Cardiac fibroblast (primary cell): ENCODE data around the gene RGL1.

Experiments
- DNase-seq, 2 donors: peaks; one replicate each; pipeline versions ENCODE4 v3.0.0 to v3.0.0-alpha.2; 2010; ENCODE audit warnings: low read depth in 2 of 2
- H3K4me3 ChIP-seq, 2 donors: replicated peaks in 1 of 2; 1 replicate in 1 of 2; 2 replicates in 1 of 2; pipeline ENCODE4 v1.5.1; 2011; ENCODE audit warnings: low read depth in 2 of 2, low read length in 2 of 2, mild to moderate bottlenecking in 2 of 2, moderate library complexity in 1 of 2
- CTCF ChIP-seq: IDR thresholded peaks from one replicate; pipeline ENCODE4 v1.5.1; 2011; ENCODE audit warnings: low read depth, mild to moderate bottlenecking, low read length, inconsistent platforms

Gene RGL1

GRCh38 chr1:183946320-183946613 is 141.3 kb downstream of the RGL1 start:
- no peak overlapping the region for H3K4me3 ChIP-seq
- DNase-seq = no peak
- no peak for TF ChIP-seq CTCF

- TF ChIP-seq CTCF = no peak
- no peak for DNase-seq
Measured at GRCh38 chr1:183947988-183948387, 143.1 kb downstream of the RGL1 start.

GRCh38 chr1:183952101-183952500 is 147.2 kb downstream of the RGL1 start:
- no peak overlapping the region for H3K4me3 ChIP-seq
- DNase-seq = no peak
- no peak for TF ChIP-seq CTCF

More at GRCh38 chr1:183947988-183948387, 143.1 kb downstream of the RGL1 start:
- no peak overlapping the region for H3K4me3 ChIP-seq

- TF ChIP-seq CTCF = no peak
Measured at GRCh38 chr1:183953031-183953430, 148.1 kb downstream of the RGL1 start.

GRCh38 chr1:183954496-183954895 is 149.6 kb downstream of the RGL1 start:
- TF ChIP-seq CTCF = no peak
- H3K4me3 ChIP-seq = no peak overlapping the region
- no peak for DNase-seq

More at GRCh38 chr1:183953031-183953430, 148.1 kb downstream of the RGL1 start:
- DNase-seq = no peak
- H3K4me3 ChIP-seq = no peak overlapping the region

- H3K4me3 ChIP-seq = no peak overlapping the region
- peak; percentile 78 to 91 for DNase-seq
- peak; percentile 44 for TF ChIP-seq CTCF
Measured at GRCh38 chr1:183956559-183957188, 151.8 kb downstream of the RGL1 start.
